Measurements from ENCODE around the gene MED25. TPM values are rescaled to one million over a fixed set of nuclear protein-coding genes. Genes with fewer than 3 reads are reported as not detected.

Gene MED25
- total RNA-seq, 1 donor from 2014 or later, result 85.4 TPM

- Mint-ChIP-seq H3K36me3 (ENCODE audit: low read depth) (peaks cover 22% of the 10 kb centered on the region), H3K27me3 (ENCODE audit: low read depth) (no peaks in the 10 kb centered on the region), H3K9me3 (no peaks in the 10 kb centered on the region), H3K4me1 (peaks cover 14% of the 10 kb centered on the region), H3K27ac (ENCODE audit: unreplicated experiment) (no peak overlapping the region), H3K4me3 (peak overlapping the region; percentile 49)
- TF ChIP-seq CTCF (conservative IDR thresholded peaks at IDR 0.05), result no peak
- DNase-seq (ENCODE audit: low read depth, low spot score), result no peak
Observed at GRCh38 chr19:49882643-49883042, 64.6 kb downstream of the MED25 start.

GRCh38 chr19:49883094-49883493 lies 65.0 kb downstream of the MED25 start:
- DNase-seq (ENCODE audit: low read depth, low spot score), result no peak
- H3K4me1 Mint-ChIP-seq, result peaks cover 11% of the 10 kb centered on the region
- H3K27ac Mint-ChIP-seq (ENCODE audit: unreplicated experiment), result no peak overlapping the region
- no peaks in the 10 kb centered on the region for H3K27me3 Mint-ChIP-seq (ENCODE audit: low read depth)
- no peak for TF ChIP-seq CTCF (conservative IDR thresholded peaks at IDR 0.05)
- peak overlapping the region; percentile 44 for H3K4me3 Mint-ChIP-seq
- no peaks in the 10 kb centered on the region for H3K9me3 Mint-ChIP-seq
- H3K36me3 Mint-ChIP-seq (ENCODE audit: low read depth), result peaks cover 22% of the 10 kb centered on the region

GRCh38 chr19:49884109-49884508 lies 66.0 kb downstream of the MED25 start:
- peaks cover 1% of the 10 kb centered on the region for H3K4me1 Mint-ChIP-seq
- DNase-seq (ENCODE audit: low read depth, low spot score), result no peak
- no peaks in the 10 kb centered on the region for H3K27me3 Mint-ChIP-seq (ENCODE audit: low read depth)
- H3K9me3 Mint-ChIP-seq, result no peaks in the 10 kb centered on the region
- peaks cover 22% of the 10 kb centered on the region for H3K36me3 Mint-ChIP-seq (ENCODE audit: low read depth)
- no peak overlapping the region for H3K27ac Mint-ChIP-seq (ENCODE audit: unreplicated experiment)
- no peak for TF ChIP-seq CTCF (conservative IDR thresholded peaks at IDR 0.05)
- no peak overlapping the region for H3K4me3 Mint-ChIP-seq

GRCh38 chr19:49884760-49885159 lies 66.7 kb downstream of the MED25 start:
- TF ChIP-seq CTCF (conservative IDR thresholded peaks at IDR 0.05), result no peak
- no peaks in the 10 kb centered on the region for H3K27me3 Mint-ChIP-seq (ENCODE audit: low read depth)
- no peaks in the 10 kb centered on the region for H3K9me3 Mint-ChIP-seq
- DNase-seq (ENCODE audit: low read depth, low spot score), result no peak
- no peaks in the 10 kb centered on the region for H3K4me1 Mint-ChIP-seq
- H3K27ac Mint-ChIP-seq (ENCODE audit: unreplicated experiment), result no peak overlapping the region
- no peak overlapping the region for H3K4me3 Mint-ChIP-seq
- peaks cover 22% of the 10 kb centered on the region for H3K36me3 Mint-ChIP-seq (ENCODE audit: low read depth)

Small RNA genes within 50 kb of the gene (microRNA-seq; reads per million reads assigned to microRNA genes)
- gene MIR4749 (21.3 reads per million, percentile 35 among the genes with 10 or more reads in this experiment), gene MIR6799 (3.6 reads per million), gene MIR6800 (8.3 reads per million, percentile 13 among the genes with 10 or more reads in this experiment)

Other genes starting within 250 kb of the MED25 start
- gene NOSIP, start 237.7 kb upstream of the MED25 start, total RNA-seq, result 70.2 and 74.1 TPM in 2 replicates
- gene PRRG2, start 237.0 kb upstream of the MED25 start, total RNA-seq, result 1.0 and 1.3 TPM in 2 replicates
- gene PRR12, start 227.1 kb upstream of the MED25 start, total RNA-seq, result 51.7 and 53.7 TPM in 2 replicates
- 1.2 and 2.3 TPM in 2 replicates for gene RRAS, start 178.1 kb upstream of the MED25 start, total RNA-seq
- gene SCAF1, start 176.1 kb upstream of the MED25 start, total RNA-seq, result 89.6 and 91.9 TPM in 2 replicates
- 70.0 and 76.0 TPM in 2 replicates for gene IRF3, start 152.4 kb upstream of the MED25 start, total RNA-seq
- 92.4 and 99.5 TPM in 2 replicates for gene BCL2L12, start 152.4 kb upstream of the MED25 start, total RNA-seq
- gene PRMT1, start 141.0 kb upstream of the MED25 start, total RNA-seq, result 454 and 470 TPM in 2 replicates
- gene ADM5, start 128.7 kb upstream of the MED25 start, total RNA-seq, result 11.8 TPM in 2 replicates
- 87.7 and 96.1 TPM in 2 replicates for gene CPT1C, start 127.2 kb upstream of the MED25 start, total RNA-seq
- not detected in 2 replicates for gene TSKS, start 55.0 kb upstream of the MED25 start, total RNA-seq
- gene AP2A1, start 51.3 kb upstream of the MED25 start, total RNA-seq, result 96.7 and 102 TPM in 2 replicates
- gene FUZ, start 5.0 kb upstream of the MED25 start, total RNA-seq, result 37.5 and 38.0 TPM in 2 replicates
- gene PTOV1, start 32.9 kb downstream of the MED25 start, total RNA-seq, result 453 and 466 TPM in 2 replicates
- gene PNKP, start 49.3 kb downstream of the MED25 start, total RNA-seq, result 131 and 135 TPM in 2 replicates
- 38.6 and 39.6 TPM in 2 replicates for gene AKT1S1, start 59.1 kb downstream of the MED25 start, total RNA-seq
- 30.5 and 34.5 TPM in 2 replicates for gene TBC1D17, start 59.4 kb downstream of the MED25 start, total RNA-seq
- 0.12 and 0.41 TPM in 2 replicates for gene IL4I1, start 78.6 kb downstream of the MED25 start, total RNA-seq
- 23.4 and 24.2 TPM in 2 replicates for gene ATF5, start 110.9 kb downstream of the MED25 start, total RNA-seq
- 127 and 141 TPM in 2 replicates for gene NUP62, start 111.2 kb downstream of the MED25 start, total RNA-seq
- gene SIGLEC11, start 142.9 kb downstream of the MED25 start, total RNA-seq, result not detected in 2 replicates
- 43.4 TPM in 2 replicates for gene VRK3, start 207.1 kb downstream of the MED25 start, total RNA-seq
- gene ZNF473, start 207.7 kb downstream of the MED25 start, total RNA-seq, result 23.3 and 24.5 TPM in 2 replicates